PC-3 (cell line): Measurements from ENCODE around the gene PLRG1.

Source experiments
- CTCF ChIP-seq: fragments of 300-600 bp; sonication (generic); conservative IDR thresholded peaks from 2 replicates; pipeline ENCODE4 v1.5.1; 2017; ENCODE audit warnings: antibody characterized with exemption, low read depth, mild to moderate bottlenecking, low read length
- EZH2phosphoT487 ChIP-seq: fragments of 300-600 bp; sonication (generic); IDR thresholded peaks from 2 replicates; pipeline ENCODE4 v1.6.1; 2018; ENCODE audit warnings: mild to moderate bottlenecking, antibody characterized with exemption, low read length, borderline replicate concordance

- no peak for TF ChIP-seq EZH2phosphoT487
- TF ChIP-seq CTCF = no peak
These were observed 7.8 kb downstream of the PLRG1 start for GRCh38 chr4:154542271-154542879.
